ENCODE measurements around the gene PSMA1.

PSMA1 gene

GRCh38 chr11:14460147-14460546 lies 60.0 kb downstream of the PSMA1 start:
- no peak overlapping the region for H3K4me3 ChIP-seq (ENCODE audit: low read depth, low read length, poor library complexity, severe bottlenecking)
- H3K79me2 ChIP-seq (ENCODE audit: insufficient read depth, low read length) = no peaks in the 10 kb centered on the region
- no peak overlapping the region for H3K9ac ChIP-seq (ENCODE audit: low read length)
- H3K4me2 ChIP-seq (ENCODE audit: low read length) = no peak overlapping the region
- no peaks in the 10 kb centered on the region for H3F3A ChIP-seq (ENCODE audit: insufficient read depth, low read length)
- TF ChIP-seq CTCF (IDR thresholded peaks at IDR 0.05; ENCODE audit: low read length) (no peak), EZH2 (IDR thresholded peaks at IDR 0.05; ENCODE audit: borderline replicate concordance, low read length) (no peak)
- no peaks in the 10 kb centered on the region for H3K4me1 ChIP-seq (ENCODE audit: insufficient read depth, low read length, severe bottlenecking)
- no peaks in the 10 kb centered on the region for H3K9me2 ChIP-seq (ENCODE audit: low read depth, low read length)
- no peaks in the 10 kb centered on the region for H4K20me1 ChIP-seq (ENCODE audit: insufficient read depth, low read length)
- peaks cover 82% of the 10 kb centered on the region for H3K36me3 ChIP-seq (ENCODE audit: insufficient read depth, low read length)
- no peak overlapping the region for H2AFZ ChIP-seq (ENCODE audit: low read length)
- no peak overlapping the region for H3K27ac ChIP-seq (ENCODE audit: low read depth, low read length, poor library complexity, severe bottlenecking)
- H3K27me3 ChIP-seq (ENCODE audit: insufficient read depth, low read length) = no peaks in the 10 kb centered on the region
- H3K9me3 ChIP-seq (ENCODE audit: low read length) = no peaks in the 10 kb centered on the region

DNA sequence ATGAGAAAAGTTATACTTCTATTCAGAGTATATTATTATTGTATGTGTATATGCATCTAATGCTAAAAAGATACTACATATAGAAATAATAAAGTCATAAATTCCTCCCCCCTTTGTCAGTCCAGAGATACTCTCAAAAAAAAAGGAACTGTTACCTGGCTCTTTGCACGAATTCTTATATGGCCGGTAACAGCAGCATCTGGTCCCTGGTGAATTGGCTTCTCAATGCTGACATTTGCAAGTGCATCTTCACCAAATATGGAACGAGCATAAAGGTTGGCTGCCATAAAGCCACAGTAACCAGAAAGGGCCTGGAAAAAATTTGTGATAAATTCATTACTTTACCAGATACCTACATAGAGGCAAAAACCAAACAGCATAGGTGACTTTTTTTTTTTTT lies 61.8 kb downstream of the PSMA1 start:
- no peak overlapping the region for H3K4me3 ChIP-seq (ENCODE audit: low read depth, low read length, poor library complexity, severe bottlenecking)
- H3K9me2 ChIP-seq (ENCODE audit: low read depth, low read length) = no peaks in the 10 kb centered on the region
- H3K79me2 ChIP-seq (ENCODE audit: insufficient read depth, low read length) = no peaks in the 10 kb centered on the region
- H3K4me1 ChIP-seq (ENCODE audit: insufficient read depth, low read length, severe bottlenecking) = no peaks in the 10 kb centered on the region
- no peak overlapping the region for H3K27ac ChIP-seq (ENCODE audit: low read depth, low read length, poor library complexity, severe bottlenecking)
- H2AFZ ChIP-seq (ENCODE audit: low read length) = no peak overlapping the region
- no peak overlapping the region for H3K4me2 ChIP-seq (ENCODE audit: low read length)
- H4K20me1 ChIP-seq (ENCODE audit: insufficient read depth, low read length) = no peaks in the 10 kb centered on the region
- H3K9ac ChIP-seq (ENCODE audit: low read length) = no peak overlapping the region
- H3K27me3 ChIP-seq (ENCODE audit: insufficient read depth, low read length) = no peaks in the 10 kb centered on the region
- H3K36me3 ChIP-seq (ENCODE audit: insufficient read depth, low read length) = peaks cover 65% of the 10 kb centered on the region
- no peaks in the 10 kb centered on the region for H3K9me3 ChIP-seq (ENCODE audit: low read length)
- H3F3A ChIP-seq (ENCODE audit: insufficient read depth, low read length) = no peaks in the 10 kb centered on the region
- TF ChIP-seq EZH2 (IDR thresholded peaks at IDR 0.05; ENCODE audit: borderline replicate concordance, low read length) (no peak), CTCF (IDR thresholded peaks at IDR 0.05; ENCODE audit: low read length) (no peak)

DNA sequence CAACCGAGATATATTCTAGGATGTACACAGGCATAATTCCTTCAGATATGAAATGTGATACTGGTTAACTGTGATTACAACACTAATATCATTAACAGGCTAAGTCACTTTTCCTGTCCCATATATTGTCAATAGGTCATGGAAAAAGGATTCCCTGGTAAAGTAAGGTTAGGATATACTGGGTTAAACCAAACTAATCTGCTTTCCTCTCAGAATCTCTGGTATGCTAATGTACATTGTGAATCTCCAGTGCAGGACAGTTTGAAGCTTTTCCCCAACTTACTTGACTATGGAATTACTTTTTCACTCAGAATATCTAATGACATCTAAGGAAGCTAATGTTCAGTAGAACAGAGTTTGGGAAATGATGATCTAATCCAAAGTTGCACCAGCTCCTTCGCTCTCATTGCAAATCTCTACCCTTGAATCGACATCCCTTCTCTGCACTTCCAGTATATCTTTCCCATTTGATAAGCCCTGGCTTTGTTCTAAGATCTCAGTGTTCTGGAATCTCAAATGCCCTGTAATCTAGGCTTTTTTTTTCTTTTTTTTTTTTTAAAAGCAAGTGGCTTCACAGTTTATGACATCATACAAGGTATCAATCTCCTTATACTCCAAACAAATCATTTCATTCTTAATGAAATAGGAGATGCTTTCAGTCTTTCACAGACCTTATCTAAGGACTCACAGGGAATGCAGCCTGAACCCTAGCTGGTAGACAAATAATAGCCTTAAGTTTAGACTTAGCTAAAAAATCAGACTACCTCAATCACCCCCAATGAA lies 64.3 kb downstream of the PSMA1 start:
- Histone ChIP-seq H3K9ac (ENCODE audit: low read length) (no peak overlapping the region), H3K4me3 (ENCODE audit: low read depth, low read length, poor library complexity, severe bottlenecking) (no peak overlapping the region), H3F3A (ENCODE audit: insufficient read depth, low read length) (no peaks in the 10 kb centered on the region), H3K79me2 (ENCODE audit: insufficient read depth, low read length) (no peaks in the 10 kb centered on the region), H3K27ac (ENCODE audit: low read depth, low read length, poor library complexity, severe bottlenecking) (no peak overlapping the region), H3K36me3 (ENCODE audit: insufficient read depth, low read length) (peaks cover 40% of the 10 kb centered on the region), H3K4me2 (ENCODE audit: low read length) (no peak overlapping the region), H3K27me3 (ENCODE audit: insufficient read depth, low read length) (no peaks in the 10 kb centered on the region), H2AFZ (ENCODE audit: low read length) (no peak overlapping the region), H4K20me1 (ENCODE audit: insufficient read depth, low read length) (no peaks in the 10 kb centered on the region), H3K9me3 (ENCODE audit: low read length) (no peaks in the 10 kb centered on the region), H3K9me2 (ENCODE audit: low read depth, low read length) (no peaks in the 10 kb centered on the region), H3K4me1 (ENCODE audit: insufficient read depth, low read length, severe bottlenecking) (no peaks in the 10 kb centered on the region)
- no peak for TF ChIP-seq EZH2 (IDR thresholded peaks at IDR 0.05; ENCODE audit: borderline replicate concordance, low read length)
- no peak for TF ChIP-seq CTCF (IDR thresholded peaks at IDR 0.05; ENCODE audit: low read length)
